ENCODE measurements around the gene RNF114. TPM values are rescaled to one million over a fixed set of nuclear protein-coding genes. Genes with fewer than 3 reads are reported as not detected.

The RNF114 gene
- total and polyA plus RNA-seq, 10 of the 15 experiments (the other 5 are each of a cell fraction or from before 2014, with no cell fraction given), result 28.0 to 82.3 (median 47.2) TPM

- Histone ChIP-seq H3K79me2 (ENCODE audit: control insufficient read depth, insufficient read depth, low read length) (no peaks in the 10 kb centered on the region), H3K9me3 (replicated peaks; ENCODE audit: control insufficient read depth, insufficient read depth, low read length) (no peaks in the 10 kb centered on the region), H3K4me3 (no peak overlapping the region), H2AFZ (ENCODE audit: control insufficient read depth, low read depth, low read length) (peak overlapping the region; percentile 25), H3K4me1 (ENCODE audit: control insufficient read depth, insufficient read depth, low read length) (no peaks in the 10 kb centered on the region), H3K27ac (ENCODE audit: control insufficient read depth, insufficient read depth) (no peak overlapping the region), H3K27me3 (replicated peaks in 1 of 2; ENCODE audit: control insufficient read depth in 2 of 2, insufficient read depth in 2 of 2, low read length in 1 of 2) (no peaks in the 10 kb centered on the region), H3K4me2 (ENCODE audit: control insufficient read depth, insufficient read depth) (0 out of 2 replicates have a peak overlapping the region, but pooled peaks have one; percentile 18), H3K36me3 (ENCODE audit: control insufficient read depth in 2 of 2, insufficient read depth in 2 of 2, low read length in 1 of 2) (no peaks in the 10 kb centered on the region), H3K9ac (ENCODE audit: control insufficient read depth, insufficient read depth, low read length) (no peak overlapping the region), H4K20me1 (ENCODE audit: control insufficient read depth, insufficient read depth) (no peaks in the 10 kb centered on the region)
- intact Hi-C loops (cut with micrococcal nuclease; ENCODE audit: unreplicated experiment), result loop anchor here (2.0 kb wide), 2 partner anchors 318 to 386 kb away; no protein-coding TSS in a partner anchor
- CTCF ChIA-PET, result interaction anchor here (1.0 to 3.9 kb wide), 6 partner anchors 10 to 387 kb away, joined by 3 to 18 read pairs (median 4); no protein-coding TSS in a partner anchor
- POLR2A ChIA-PET, result no interaction called here
- no peak for DNase-seq (ENCODE audit: low read depth, low spot score)
- no TSS peak for BruUV-seq (replicated peaks)
- in situ Hi-C loops (cut with MboI), result loop anchor here (5.0 kb wide), 1 partner anchor 316 kb away; no protein-coding TSS in a partner anchor
- RAD21 ChIA-PET (ENCODE audit: unreplicated experiment), result interaction anchor here (1.0 kb wide), 1 partner anchor 12 kb away, joined by 4 read pairs; no protein-coding TSS in a partner anchor
- SMC1A ChIA-PET (ENCODE audit: uncharacterized antibody, unreplicated experiment), result interaction anchor here (0.9 to 1.4 kb wide), 3 partner anchors 12 to 82 kb away, joined by 3 to 4 read pairs (median 3); no protein-coding TSS in a partner anchor
- ATAC-seq, result peak; percentile 93
- peak; percentile 90 for FAIRE-seq
- TF ChIP-seq SMC3 (IDR thresholded peaks at IDR 0.05; ENCODE audit: borderline replicate concordance, low read length) (peak; percentile 89), NR2C1 (IDR thresholded peaks at IDR 0.05) (no peak), CTCF (IDR thresholded peaks at IDR 0.05 in 2 of 3, conservative IDR thresholded peaks at IDR 0.05 in 1 of 3; ENCODE audit: control insufficient read depth in 2 of 3, extremely low read depth in 1 of 3, insufficient read depth in 1 of 3, low read depth in 3 of 3, low read length in 3 of 3) (peak; percentile 85 to 90 (median 88)), ZNF384 (IDR thresholded peaks at IDR 0.05; ENCODE audit: borderline replicate concordance, low read depth, low read length) (peak; percentile 37; the same call in 1 of the 2 replicates), RAD21 (IDR thresholded peaks at IDR 0.05; ENCODE audit: insufficient read depth, low read depth, low read length) (peak; percentile 81), YY1 (IDR thresholded peaks at IDR 0.05; ENCODE audit: low read depth, low read length) (peak; percentile 73; the same call in 1 of the 2 replicates), PKNOX1 (IDR thresholded peaks at IDR 0.05) (peak; percentile 15; the same call in 1 of the 2 replicates), ETV6 (conservative IDR thresholded peaks at IDR 0.05 in 1 of 2, IDR thresholded peaks at IDR 0.05 in 1 of 2; ENCODE audit: borderline replicate concordance in 1 of 2, low read depth in 1 of 2) (no peak)
- WGBS (ENCODE audit: insufficient coverage, insufficient replicate concordance, low lambda C conversion rate, missing lambda C conversion rate), result 17% methylated on average over 15 of the region's 15 CpGs
Measured at GRCh38 chr20:49928411-49929141, 7.6 kb upstream of the RNF114 start.

All from GM12878 (cell line).